ENCODE data around the gene WDR37. TPM values are rescaled to one million over a fixed set of nuclear protein-coding genes. Genes with fewer than 3 reads are reported as not detected.

The WDR37 gene
- total RNA-seq, 1 donor from 2014 or later: 32.1 TPM

DNA sequence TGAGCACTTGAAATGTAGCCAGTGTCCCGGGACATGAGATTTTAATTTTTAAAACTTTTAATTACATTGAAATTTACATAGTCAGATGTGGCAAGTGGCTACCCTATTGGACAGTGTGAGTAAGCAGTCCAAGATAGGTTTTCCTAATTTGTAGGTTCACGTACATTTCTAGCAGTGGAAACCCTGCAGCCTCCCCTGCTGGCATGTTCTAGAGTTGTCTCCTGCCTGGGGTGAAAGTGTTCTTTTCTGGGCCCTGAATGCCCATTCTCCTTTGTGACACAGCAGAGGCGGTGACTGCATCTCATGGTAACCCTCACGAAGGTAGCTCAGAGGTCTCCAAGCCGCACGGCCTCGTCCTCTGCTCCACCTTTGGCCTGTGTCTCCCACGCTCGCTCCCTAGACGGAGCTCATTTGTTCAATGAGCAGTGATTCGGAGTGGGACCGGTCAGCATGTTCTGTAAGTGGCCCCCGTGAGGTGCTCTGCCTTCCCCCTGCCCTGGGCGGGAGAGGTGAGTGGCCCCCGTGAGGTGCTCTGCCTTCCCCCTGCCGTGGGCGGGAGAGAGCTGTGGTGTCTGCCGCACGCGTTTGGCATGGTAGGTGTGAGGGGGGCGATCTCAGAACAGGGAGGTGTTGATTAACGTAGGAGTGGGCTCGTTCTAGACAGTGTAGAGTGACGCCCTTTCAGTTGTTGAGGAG lies 18.0 kb downstream of the WDR37 start:
- DNase-seq (ENCODE audit: low read depth, low spot score): no peak

DNA sequence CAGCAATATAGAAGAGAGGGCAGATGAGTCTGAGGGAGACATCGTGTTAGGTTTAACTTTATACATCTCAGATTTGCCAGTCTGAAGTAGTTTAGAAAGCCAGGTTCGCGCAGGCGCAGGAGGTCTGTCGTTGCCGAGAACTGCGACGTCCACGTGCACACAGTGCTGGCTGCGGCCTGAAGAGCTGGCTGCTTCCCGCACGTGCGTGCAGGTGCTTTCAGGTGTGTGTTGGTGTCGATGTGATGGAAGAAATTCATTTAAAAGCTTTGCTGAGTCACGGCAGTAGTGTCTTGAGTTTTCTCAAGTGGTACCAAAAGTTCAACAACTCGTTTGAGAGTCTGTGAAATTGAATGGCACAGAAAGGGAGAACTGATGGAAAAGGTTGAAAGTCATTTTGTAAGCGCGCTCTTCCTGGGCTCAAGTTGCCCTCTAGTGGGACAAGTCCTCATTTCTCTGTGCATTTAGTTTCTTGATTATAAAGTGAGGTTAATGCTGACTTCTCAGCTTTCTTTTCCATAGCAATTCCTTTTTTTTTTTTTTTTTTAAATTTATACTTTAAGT lies 18.6 kb downstream of the WDR37 start:
- DNase-seq (ENCODE audit: low read depth, low spot score): no peak

DNA sequence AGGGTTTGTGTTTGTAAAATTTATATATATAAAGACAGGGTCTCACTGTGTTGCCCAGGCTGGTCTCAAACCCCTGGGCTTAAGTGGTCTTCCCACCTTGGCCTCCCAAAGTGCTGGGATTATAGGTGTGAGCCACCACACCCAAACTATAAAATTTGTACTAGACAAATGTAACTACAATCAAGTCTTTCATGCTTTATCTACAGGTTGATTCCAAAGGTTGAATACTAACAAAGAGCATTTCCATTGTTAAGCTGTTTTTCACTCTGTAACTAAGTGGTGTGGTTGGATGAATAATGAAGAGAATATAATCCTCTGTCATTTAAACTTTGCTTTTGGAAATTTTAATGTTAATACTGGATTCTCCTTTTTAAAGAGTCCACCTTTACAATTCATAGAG lies 22.5 kb downstream of the WDR37 start:
- no peak for DNase-seq (ENCODE audit: low read depth, low spot score)

DNA sequence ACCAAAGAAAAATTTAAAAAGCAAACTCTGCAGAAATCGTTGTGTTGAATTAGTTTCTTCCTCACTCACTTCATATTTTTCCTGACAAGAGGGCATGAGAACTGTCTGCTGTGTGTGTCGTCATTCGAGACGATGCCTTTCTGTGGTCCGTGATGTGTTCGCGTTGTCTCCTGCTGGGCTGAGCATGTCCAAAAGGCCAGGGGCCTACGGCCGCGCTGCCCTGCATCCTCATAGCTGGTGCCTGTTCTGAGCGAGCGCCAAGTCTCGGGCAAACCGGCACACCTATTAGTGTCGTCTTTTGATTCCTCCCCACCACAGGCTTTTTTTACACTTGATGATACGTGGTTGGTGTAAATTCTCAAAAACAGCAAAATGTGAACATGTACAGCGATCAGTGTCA lies 27.4 kb downstream of the WDR37 start:
- no peak for DNase-seq (ENCODE audit: low read depth, low spot score)

DNA sequence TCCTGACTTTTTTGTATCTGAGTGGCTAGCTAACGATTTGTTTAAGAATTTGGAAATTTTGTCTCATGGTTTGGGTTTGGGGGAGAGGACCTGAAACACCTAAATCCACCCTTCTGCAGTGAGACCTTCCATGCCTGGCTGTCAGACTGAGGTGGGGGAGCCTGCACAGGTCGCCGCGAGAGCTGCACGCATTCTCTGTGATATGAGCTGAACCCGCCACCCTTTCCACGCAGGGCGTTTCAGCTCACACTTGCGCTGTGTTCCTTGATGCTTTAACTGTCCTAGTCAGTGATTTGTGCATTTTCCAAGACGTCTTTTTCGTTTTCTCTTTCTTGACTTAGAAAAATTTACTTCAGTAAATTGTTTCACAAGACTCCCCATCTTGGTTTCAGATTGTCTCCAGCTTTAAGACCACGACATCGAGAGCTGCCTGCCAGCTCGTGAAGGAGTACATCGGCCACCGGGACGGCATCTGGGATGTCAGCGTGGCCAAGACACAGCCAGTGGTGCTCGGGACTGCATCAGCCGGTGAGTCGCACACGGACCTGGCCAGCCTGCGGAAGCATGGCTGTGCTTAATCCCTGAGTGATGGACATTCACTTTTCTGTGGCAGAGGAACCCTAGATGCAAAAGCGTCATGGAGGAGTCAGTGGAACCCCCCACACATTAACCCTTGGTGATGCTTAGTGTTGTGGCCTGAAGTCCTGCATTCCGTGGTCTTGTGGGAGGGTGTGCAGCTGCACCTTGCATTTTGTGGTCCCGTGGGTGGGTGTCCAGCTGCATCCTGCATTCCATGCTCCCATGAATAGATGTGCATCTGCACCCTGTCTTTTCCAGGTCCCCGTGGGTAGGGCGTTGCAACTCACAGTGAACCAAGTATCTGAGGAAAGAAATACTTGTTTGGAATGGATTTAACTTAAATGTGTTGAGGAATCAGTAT lies 28.1 kb downstream of the WDR37 start:
- DNase-seq (ENCODE audit: low read depth, low spot score): no peak

DNA sequence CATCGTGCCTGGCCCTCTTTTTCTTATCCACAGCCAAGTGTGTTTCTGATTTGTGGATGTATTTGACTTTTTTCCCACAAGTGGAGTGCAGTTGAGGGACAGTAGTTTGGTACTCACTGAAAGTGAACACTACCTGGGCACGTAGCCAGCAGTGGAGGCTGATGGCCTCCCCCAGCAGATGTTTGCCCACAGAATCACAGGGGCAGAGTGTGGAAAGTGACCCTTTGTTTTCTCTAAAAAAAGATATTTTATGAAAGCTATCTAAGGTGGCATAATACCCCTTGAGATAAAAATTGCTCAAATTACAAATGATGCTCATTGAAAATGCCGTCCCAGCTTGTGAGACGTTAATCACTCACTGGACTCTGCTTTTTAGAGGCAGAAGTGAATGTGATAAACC lies 29.1 kb downstream of the WDR37 start:
- DNase-seq (ENCODE audit: low read depth, low spot score): no peak

DNA sequence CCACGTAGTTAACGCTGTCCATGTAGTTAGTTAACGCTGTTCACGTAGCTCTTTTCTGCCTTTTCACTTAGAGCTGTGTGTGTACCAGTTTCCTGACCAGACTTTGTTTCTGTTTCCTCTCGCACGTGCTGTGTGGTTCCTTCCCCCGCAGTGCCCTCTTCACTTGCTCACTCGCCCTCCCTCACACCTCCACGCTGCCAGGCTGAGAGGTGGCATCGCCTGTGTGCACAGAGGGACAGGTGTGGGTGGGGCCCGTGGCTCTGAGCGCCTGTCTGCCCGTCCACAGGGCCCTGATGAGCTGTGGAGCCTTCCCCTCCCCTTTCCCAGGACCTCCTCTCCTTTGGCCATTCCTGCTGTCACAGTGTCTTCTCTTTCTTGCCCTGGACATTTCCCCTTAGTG lies 30.6 kb downstream of the WDR37 start:
- no peak for DNase-seq (ENCODE audit: low read depth, low spot score)

DNA sequence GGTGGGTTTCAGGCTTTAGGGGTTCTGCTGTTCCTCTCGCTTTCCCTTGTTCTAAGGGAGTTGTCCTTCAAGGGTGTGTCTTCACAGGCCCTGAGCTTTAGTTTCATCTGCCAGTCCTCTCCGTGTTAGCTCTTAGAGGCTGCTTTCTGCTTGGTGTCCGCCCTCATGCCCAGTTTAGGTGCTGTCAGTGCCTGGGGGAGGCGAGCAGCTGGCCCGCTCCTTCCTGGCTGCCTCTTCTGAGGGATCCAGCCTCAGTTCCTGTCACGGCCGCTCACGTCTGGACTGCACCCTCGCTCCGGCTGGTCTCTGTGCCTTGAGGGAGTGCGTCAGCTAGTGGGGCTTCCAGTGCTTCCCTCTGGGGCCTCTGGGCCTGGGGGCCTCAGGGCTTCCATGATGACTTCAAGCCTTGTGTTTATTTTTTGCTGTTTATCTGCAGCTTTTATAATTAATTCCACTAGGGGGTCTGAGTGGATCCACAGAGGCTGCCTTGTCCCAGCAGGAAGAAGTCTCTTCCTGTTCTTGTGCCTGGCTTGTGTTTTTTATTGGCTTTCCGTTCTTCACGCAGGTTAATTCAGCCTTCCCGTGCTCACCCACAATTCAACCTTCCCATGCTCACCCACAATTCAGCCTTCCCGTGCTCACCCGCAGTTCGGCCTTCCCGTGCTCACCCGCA lies 33.0 kb downstream of the WDR37 start:
- DNase-seq (ENCODE audit: low read depth, low spot score): no peak

DNA sequence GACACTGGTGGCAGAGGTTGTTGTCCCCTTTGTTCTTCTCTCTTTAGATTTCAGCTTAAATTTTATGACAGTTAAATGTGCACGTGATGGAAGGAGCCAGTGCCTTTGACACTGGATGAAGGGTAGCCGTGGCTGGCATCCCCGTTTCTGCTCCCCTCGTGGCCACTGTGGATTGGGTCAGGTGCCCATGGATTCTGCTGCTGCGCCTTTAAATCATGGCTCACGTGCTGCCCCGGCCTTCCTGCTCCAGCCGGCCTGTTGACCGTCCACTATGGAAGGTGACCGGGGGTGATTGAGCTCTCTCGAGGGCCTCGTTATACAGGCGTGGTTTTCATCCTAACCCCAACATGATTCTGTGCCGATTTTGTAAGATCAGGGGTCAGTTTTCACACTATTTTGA lies 34.5 kb downstream of the WDR37 start:
- DNase-seq (ENCODE audit: low read depth, low spot score): no peak

DNA sequence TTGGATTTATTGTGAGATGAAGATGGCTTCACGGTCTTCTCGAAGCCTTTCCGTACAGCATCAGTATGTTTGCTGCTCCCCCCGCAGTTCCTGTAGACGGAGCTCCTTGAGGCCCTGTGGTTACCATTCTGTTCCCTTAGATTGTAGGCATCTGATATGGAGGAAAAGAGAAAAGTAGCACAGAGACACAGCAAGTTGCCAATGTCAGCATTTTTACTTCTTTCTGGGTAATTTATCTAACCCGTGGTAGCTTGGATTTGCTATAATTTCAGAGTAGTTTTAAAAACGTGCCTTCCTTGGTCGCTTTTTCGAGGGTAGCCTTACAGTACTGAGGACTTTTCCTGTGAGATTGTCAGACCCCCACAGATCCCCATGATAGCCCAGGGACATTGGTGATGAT lies 37.5 kb downstream of the WDR37 start:
- no peak for DNase-seq (ENCODE audit: low read depth, low spot score)

DNA sequence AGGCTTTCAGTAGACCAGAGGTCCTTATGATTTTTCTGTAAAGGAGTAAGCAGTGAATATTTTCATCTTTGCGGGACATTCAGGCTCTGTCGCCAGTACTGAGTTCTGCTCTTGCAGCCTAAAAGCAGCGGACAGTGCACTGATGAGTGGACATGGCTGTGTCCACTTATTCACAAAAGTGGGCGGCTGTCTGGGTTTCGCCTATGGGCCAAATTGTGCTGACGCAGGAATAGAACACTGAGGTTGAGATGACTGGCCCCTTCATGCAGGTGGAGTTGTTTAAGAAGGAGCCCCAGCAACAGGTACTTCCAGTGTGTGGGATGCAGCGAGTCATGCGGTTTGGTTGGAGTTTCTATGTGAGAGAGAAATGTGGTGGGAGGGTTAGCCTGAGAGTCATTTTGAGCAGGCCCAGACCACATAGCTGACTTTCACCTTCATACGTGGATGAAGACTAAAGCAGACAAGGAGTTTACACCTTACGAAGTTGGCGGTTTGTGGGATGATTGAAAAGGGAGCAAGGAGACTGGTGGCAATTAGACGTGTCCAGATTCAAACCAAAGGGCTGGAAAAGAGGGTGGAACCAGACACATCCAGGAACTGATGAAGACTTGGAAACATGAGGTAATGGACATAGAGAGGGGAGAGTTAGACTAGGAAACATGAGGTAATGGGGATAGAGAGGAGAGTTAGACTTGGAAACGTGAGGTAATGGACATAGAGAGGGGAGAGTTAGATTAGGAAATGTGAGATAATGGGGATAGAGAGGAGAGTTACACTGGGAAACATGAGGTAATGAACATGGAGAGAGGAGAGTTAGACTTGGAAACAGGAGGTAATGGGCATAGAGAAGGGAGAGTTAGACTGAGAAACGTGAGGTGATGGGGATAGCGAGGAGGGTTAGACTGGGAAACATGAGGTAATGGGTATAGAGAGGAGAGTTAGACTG lies 38.2 kb downstream of the WDR37 start:
- no peak for DNase-seq (ENCODE audit: low read depth, low spot score)

DNA sequence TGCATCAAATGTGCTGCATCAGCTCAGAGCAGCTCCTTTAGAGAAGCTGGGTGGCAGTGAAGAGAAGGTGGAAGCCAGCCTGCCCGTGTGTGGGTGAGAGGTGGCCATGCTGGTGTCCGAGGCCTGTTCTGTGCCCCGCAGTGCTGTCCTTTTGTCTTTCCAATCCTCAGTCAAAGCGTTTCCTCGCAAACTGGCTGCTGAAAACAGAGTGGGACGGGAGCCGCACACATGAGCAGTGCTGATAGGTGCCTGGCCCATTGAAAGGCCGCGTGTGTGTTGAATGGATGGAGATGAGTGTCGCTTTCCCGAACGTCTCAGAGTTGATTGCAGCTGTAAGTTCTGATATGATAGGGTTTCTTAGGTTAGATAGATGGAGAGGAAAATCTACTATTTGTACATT lies 39.3 kb downstream of the WDR37 start:
- no peak for DNase-seq (ENCODE audit: low read depth, low spot score)

DNA sequence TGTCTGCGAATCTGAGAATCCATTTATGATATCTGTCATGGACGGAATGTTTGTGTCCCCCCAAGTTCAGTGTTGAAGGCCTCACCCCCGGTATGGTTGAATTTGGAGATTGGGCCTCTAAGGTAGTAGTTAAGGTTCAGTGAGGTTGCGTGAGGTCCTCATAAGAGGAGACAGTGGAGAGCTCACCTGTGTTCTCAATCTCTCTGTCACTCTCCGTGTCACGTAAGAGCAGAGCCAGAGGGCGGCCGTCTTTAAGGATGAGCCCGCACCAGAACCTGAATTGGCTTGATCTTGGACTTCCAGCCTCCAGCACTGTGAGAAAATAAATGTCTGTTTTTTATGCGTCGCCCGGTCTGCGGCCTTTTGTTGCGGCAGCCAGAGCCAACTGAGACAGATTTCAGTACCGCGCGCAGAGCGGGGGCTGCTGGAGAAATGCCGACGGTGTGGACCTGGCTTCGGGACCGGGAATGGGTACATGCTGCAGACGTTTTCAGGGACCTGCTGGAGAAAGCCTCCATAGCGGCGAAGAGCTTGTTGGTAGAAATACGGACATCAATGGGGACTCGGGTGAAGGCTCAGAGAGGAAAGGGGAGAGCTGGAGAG lies 40.2 kb downstream of the WDR37 start:
- DNase-seq (ENCODE audit: low read depth, low spot score): no peak

DNA sequence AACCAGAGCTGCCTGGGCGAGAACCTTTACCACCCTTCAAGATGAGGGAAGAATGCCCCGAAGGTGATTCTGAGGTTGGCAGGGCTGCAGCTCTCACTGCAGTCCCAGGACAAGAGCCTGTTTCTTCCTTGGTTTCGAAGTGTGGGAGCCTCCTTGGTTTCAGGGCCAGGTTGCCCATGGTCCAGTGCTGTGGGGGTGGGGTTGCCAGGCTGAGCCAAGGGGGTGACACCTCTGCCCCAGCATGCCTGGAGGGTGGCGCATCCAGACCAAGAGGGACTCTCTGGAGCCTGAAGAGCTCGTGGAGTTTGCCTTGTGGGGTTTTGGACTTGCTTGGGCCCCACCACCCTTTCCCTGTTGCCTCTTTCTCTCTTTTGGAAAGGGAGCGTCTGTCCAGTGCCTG lies 41.3 kb downstream of the WDR37 start:
- no peak for DNase-seq (ENCODE audit: low read depth, low spot score)

DNA sequence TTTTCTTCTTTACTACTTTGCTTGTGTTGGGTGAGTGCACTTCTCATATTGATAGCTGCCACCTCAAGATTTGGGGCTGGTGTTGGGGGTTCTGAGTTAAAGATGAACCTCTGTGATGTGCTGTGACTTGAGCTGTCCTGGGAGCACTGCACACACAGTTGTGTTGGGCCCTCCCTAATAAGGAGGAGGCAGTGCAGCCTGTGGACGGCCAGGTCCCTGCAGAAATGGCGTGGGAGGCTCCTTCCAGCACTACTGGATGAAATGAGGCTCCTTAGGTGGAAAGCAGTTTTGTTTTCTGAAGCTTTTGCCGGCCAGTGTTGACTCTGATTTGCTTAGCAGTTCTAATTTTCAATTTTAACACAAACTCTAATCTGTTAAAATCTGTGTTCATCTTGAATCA lies 44.0 kb downstream of the WDR37 start:
- no peak for DNase-seq (ENCODE audit: low read depth, low spot score)

DNA sequence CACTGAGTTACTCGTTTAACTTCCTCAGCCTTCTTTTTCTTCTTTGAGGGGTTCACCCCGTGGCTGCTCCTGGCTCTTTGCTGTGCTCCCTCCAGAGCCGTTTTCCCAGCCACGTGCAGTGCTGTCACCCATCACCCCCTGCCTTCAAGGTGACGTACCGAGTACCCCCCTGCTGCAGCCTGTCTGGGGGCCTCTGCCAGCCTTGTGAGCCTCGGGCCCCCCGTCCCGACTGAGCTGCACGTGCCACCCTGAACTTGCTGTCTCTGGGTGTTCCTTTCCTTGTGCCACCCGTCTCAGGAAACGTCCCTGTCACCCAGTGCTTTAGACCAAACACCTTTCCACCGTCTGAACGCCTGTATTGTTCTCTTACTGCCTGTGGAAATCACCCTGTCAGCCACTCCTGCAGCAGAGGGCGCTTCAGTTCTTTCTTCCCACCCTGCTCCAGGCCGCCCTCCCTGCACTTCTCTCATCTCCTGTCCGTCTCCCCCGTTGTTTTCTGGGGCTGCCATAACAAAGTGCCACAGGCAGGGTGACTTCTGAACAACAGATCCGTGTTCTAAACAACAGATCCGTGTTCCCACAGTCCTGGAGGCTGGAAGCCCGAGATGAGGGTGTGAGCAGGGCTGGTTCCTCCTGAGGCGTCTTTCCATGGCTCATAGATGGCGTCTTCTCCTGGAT lies 44.6 kb downstream of the WDR37 start:
- no peak for DNase-seq (ENCODE audit: low read depth, low spot score)

DNA sequence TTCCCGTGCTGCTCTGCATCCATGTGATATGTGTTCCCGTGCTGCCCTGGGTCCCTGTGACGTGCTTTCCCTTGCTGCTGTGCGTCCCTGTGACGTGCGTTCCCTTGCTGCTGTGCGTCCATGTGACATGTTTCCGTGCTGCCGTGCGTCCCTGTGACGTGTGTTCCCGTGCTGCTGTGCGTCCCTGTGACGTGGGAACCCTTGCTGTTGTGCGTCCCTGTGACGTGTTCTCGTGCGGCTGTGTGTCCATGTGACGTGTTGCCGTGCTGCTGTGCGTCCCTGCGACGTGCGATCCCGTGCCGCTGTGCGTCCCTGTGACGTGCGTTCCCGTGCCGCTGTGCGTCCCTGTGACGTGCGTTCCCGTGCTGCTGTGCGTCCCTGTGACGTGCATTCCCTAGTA lies 45.8 kb downstream of the WDR37 start:
- no peak for DNase-seq (ENCODE audit: low read depth, low spot score)

DNA sequence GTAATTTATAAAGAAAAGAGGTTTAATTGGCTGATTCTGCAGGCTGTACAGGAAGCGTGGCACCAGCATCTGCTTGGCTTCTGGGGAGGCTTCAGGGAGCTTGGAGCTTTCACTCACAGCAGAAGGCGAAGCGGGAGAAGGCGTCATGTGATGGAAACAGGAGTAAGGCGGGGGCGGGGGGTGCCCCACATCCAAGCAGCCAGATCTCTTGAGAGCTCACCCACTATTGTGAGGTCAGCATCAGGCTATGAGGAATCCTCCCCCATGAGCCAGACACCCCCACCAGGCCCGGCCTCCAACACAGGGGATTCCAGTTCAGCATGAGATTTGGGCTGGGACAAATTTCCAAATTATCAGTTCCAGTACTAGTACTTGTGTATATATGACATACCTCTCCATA lies 46.2 kb downstream of the WDR37 start:
- DNase-seq (ENCODE audit: low read depth, low spot score): no peak

DNA sequence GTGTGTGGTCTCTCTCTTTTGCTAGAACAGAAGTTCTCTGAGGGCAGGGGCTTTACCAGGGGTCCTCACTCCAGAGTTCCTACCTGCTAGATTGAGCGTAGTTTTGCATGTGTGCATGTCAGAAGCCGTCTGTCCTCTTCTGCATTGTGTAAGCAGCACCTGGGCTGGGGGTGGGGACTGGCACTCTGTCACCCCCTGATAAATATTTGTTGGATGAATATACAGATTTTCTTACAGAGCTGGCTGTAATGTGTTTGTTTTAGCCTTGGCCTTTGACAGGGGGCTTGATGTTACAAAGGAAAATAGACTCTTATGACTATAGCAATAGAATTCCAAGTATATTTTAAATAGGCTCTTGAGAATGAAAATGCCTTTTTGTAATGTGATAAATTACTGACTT lies 46.6 kb downstream of the WDR37 start:
- DNase-seq (ENCODE audit: low read depth, low spot score): no peak

DNA sequence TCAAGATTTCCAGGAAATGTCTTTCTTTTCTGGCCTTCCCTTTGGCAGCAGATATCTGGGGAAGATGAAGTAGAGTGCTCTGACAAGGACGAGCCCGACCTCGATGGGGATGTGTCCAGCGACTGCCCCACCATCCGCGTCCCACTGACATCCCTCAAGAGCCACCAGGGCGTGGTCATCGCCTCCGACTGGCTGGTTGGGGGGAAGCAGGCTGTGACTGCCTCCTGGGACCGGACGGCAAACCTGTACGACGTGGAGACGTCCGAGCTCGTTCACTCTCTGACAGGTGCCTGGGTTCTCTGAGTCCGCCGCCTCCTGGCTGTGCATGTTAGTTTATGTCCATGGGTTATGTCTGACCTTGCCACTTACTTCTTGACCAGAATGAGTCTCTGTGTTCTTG lies 47.4 kb downstream of the WDR37 start:
- DNase-seq (ENCODE audit: low read depth, low spot score): no peak
